ENCODE data around the gene NUPR2.

- no peak for TF ChIP-seq CTCF (IDR thresholded peaks at IDR 0.05)
- TF ChIP-seq POLR2A (IDR thresholded peaks at IDR 0.05), result no peak
Measured at GRCh38 chr7:56074371-56074791, 41.8 kb downstream of the NUPR2 start.

Measured in lower leg skin (tissue), 3 donors.